ENCODE measurements around the gene CYP2R1. TPM values are rescaled to one million over a fixed set of nuclear protein-coding genes. Genes with fewer than 3 reads are reported as not detected.
A peak's percentile ranks its signal among the peaks of the same experiment; 100 is the strongest.

CYP2R1 gene
- total and polyA plus RNA-seq, 10 of the 15 experiments (the other 5 are each of a cell fraction or from before 2014, with no cell fraction given) = 0.52 to 10.3 (median 6.3) TPM

DNA sequence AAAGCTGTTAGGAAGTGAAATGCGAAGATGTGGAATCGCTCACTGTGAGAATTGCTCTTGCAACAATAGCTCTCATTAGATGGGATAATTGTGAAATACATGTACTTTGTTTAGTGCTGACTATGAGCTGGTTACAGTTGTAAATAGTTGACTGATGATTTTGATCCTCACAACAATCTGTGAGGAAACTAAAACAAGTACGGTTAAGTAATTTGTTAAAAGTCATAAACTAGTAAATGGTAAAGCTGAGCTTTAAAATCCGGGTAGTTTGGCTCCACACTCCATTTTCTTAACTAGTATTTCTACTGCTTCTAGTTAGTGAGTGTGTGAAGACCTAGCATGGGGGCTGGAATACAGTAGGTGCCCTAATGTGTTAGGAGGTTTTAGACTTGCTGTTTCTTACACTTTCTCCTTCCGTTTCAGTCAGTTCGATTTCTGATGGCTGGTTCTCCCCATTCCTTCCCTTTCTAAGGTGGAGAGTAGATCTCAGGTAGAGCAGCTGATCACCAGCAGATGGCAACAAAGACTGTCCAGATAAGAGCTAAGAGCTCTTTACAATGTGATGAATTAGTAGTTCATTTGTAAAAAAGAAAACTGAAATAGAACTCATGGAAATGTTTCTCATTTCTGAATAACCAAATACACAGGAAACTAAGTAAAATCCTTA is 16.3 kb upstream of the CYP2R1 start:
- ATAC-seq (peak; percentile 62), DNase-seq (ENCODE audit: low read depth, low spot score) (no peak), FAIRE-seq (peak; percentile 57)
- ChIA-PET CTCF (interaction anchor here (0.6 to 4.9 kb wide), 62 partner anchors 10 to 422 kb away, joined by 3 to 100 read pairs (median 4); partner anchors contain the start of gene CYP2R1), SMC1A (ENCODE audit: uncharacterized antibody, unreplicated experiment) (interaction anchor here (1.0 to 3.2 kb wide), 19 partner anchors 96 to 388 kb away, joined by 3 to 32 read pairs (median 4); partner anchors contain the start of gene PSMA1), POLR2A (no interaction called here), RAD21 (ENCODE audit: unreplicated experiment) (interaction anchor here (0.7 to 3.8 kb wide), 17 partner anchors 16 to 724 kb away, joined by 3 to 38 read pairs (median 4); partner anchors contain the start of gene CYP2R1)
- in situ Hi-C loops (cut with MboI) (loop anchor here (5.0 kb wide), 3 partner anchors 121 to 386 kb away; partner anchors contain the start of genes CALCB and PSMA1), intact Hi-C loops (cut with micrococcal nuclease; ENCODE audit: unreplicated experiment) (loop anchor here (1.0 to 5.0 kb wide), 5 partner anchors 98 to 300 kb away; no protein-coding TSS in a partner anchor)
- H3K27ac ChIP-seq (ENCODE audit: control insufficient read depth, insufficient read depth) = no peak overlapping the region
- H3K27me3 ChIP-seq (replicated peaks in 1 of 2; ENCODE audit: control insufficient read depth in 2 of 2, insufficient read depth in 2 of 2, low read length in 1 of 2) = no peaks in the 10 kb centered on the region
- no peaks in the 10 kb centered on the region for H3K36me3 ChIP-seq (ENCODE audit: control insufficient read depth in 2 of 2, insufficient read depth in 2 of 2, low read length in 1 of 2)
- no peak for TF ChIP-seq CBX5 (IDR thresholded peaks at IDR 0.05; ENCODE audit: low read depth)
- peak; percentile 46; the same call in 1 of the 2 replicates for TF ChIP-seq SMC3 (IDR thresholded peaks at IDR 0.05; ENCODE audit: borderline replicate concordance, low read length)
- TF ChIP-seq, protein P1, sequence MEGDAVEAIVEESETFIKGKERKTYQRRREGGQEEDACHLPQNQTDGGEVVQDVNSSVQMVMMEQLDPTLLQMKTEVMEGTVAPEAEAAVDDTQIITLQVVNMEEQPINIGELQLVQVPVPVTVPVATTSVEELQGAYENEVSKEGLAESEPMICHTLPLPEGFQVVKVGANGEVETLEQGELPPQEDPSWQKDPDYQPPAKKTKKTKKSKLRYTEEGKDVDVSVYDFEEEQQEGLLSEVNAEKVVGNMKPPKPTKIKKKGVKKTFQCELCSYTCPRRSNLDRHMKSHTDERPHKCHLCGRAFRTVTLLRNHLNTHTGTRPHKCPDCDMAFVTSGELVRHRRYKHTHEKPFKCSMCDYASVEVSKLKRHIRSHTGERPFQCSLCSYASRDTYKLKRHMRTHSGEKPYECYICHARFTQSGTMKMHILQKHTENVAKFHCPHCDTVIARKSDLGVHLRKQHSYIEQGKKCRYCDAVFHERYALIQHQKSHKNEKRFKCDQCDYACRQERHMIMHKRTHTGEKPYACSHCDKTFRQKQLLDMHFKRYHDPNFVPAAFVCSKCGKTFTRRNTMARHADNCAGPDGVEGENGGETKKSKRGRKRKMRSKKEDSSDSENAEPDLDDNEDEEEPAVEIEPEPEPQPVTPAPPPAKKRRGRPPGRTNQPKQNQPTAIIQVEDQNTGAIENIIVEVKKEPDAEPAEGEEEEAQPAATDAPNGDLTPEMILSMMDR (IDR thresholded peaks at IDR 0.05 in 2 of 3, conservative IDR thresholded peaks at IDR 0.05 in 1 of 3; ENCODE audit: control insufficient read depth in 2 of 3, extremely low read depth in 1 of 3, insufficient read depth in 1 of 3, low read depth in 3 of 3, low read length in 3 of 3) = peak; percentile 62 to 64 (median 63); a peak in 5 of 6 replicates
- TF ChIP-seq RAD21 (IDR thresholded peaks at IDR 0.05; ENCODE audit: insufficient read depth, low read depth, low read length) = peak; percentile 65
- H4K20me1 ChIP-seq (ENCODE audit: control insufficient read depth, insufficient read depth) = no peaks in the 10 kb centered on the region
- BruUV-seq (replicated peaks) = no TSS peak
- H2AFZ ChIP-seq (ENCODE audit: control insufficient read depth, low read depth, low read length) = no peak overlapping the region
- peaks cover 10% of the 10 kb centered on the region for H3K4me1 ChIP-seq (ENCODE audit: control insufficient read depth, insufficient read depth, low read length)
- H3K9ac ChIP-seq (ENCODE audit: control insufficient read depth, insufficient read depth, low read length) = no peak overlapping the region
- H3K9me3 ChIP-seq (replicated peaks; ENCODE audit: control insufficient read depth, insufficient read depth, low read length) = no peaks in the 10 kb centered on the region
- WGBS (ENCODE audit: insufficient coverage, insufficient replicate concordance, low lambda C conversion rate, missing lambda C conversion rate) = 6% methylated on average over 6 of the region's 6 CpGs
- no peak overlapping the region for H3K4me3 ChIP-seq
- no peak overlapping the region for H3K4me2 ChIP-seq (ENCODE audit: control insufficient read depth, insufficient read depth)
- no peaks in the 10 kb centered on the region for H3K79me2 ChIP-seq (ENCODE audit: control insufficient read depth, insufficient read depth, low read length)

Measured in GM12878 (cell line).